C4-2B (cell line): ENCODE results near the gene NFASC.

Source experiments
- CTCF ChIP-seq: fragments of 450-650 bp; conservative IDR thresholded peaks from 2 replicates; pipeline ENCODE4 v1.5.1; 2017; ENCODE audit warnings: mild to moderate bottlenecking
- ZFX ChIP-seq: fragments of 450-650 bp; IDR thresholded peaks from 2 replicates; pipeline ENCODE4 v1.6.1; 2017

- TF ChIP-seq CTCF, result no peak
- TF ChIP-seq ZFX, result no peak
Observed at GRCh38 chr1:204980840-204981405, 110.3 kb downstream of the NFASC start.
